Nephron (organoid): ENCODE data around the gene RET.

Experiments
- H3K27ac Mint-ChIP-seq, 3 experiments: 2 replicates each; pipeline ENCODE4 v1.8.0; 2020; ENCODE audit warnings: mixed read lengths in 3 of 3, mild to moderate bottlenecking in 2 of 3, moderate library complexity in 1 of 3
- H3K27me3 Mint-ChIP-seq: 2 replicates; pipeline ENCODE4 v1.8.0; 2021; ENCODE audit warnings: low read depth, mild to moderate bottlenecking, moderate library complexity, mixed read lengths
- H3K36me3 Mint-ChIP-seq: 2 replicates; pipeline ENCODE4 v1.8.0; 2020; ENCODE audit warnings: low read depth, mixed read lengths
- H3K4me1 Mint-ChIP-seq: 2 replicates; pipeline ENCODE4 v1.8.0; 2020; ENCODE audit warnings: mixed read lengths
- H3K4me3 Mint-ChIP-seq, 3 experiments: 2 replicates each; pipeline ENCODE4 v1.8.0; 2020; ENCODE audit warnings: mild to moderate bottlenecking in 3 of 3, mixed read lengths in 3 of 3, moderate library complexity in 2 of 3
- H3K9me3 Mint-ChIP-seq: 2 replicates; pipeline ENCODE4 v1.8.0; 2020; ENCODE audit warnings: mixed read lengths
- CTCF ChIP-seq, 3 experiments: fragments of 200-600 bp; sonication (generic); IDR thresholded peaks; one replicate each; pipeline ENCODE4 v1.5.0; 2021; ENCODE audit warnings: antibody characterized with exemption in 3 of 3; ENCODE audit not compliant: unreplicated experiment in 3 of 3

RET gene

GRCh38 chr10:43048301-43049051 is 28.4 kb upstream of the RET start:
- H3K36me3 Mint-ChIP-seq, result no peaks in the 10 kb centered on the region
- H3K9me3 Mint-ChIP-seq, result no peaks in the 10 kb centered on the region
- no peak for TF ChIP-seq CTCF (IDR thresholded peaks at IDR 0.05; ENCODE audit: unreplicated experiment in 3 of 3)
- H3K27ac Mint-ChIP-seq, result no peak overlapping the region
- H3K4me1 Mint-ChIP-seq, result peaks cover 7% of the 10 kb centered on the region
- H3K4me3 Mint-ChIP-seq, result no peak overlapping the region
- peaks cover 4% of the 10 kb centered on the region for H3K27me3 Mint-ChIP-seq

- no peaks in the 10 kb centered on the region for H3K36me3 Mint-ChIP-seq
- H3K27ac Mint-ChIP-seq, result no peak overlapping the region
- peaks cover 4% of the 10 kb centered on the region for H3K27me3 Mint-ChIP-seq
- no peak for TF ChIP-seq CTCF (IDR thresholded peaks at IDR 0.05; ENCODE audit: unreplicated experiment in 3 of 3)
- H3K4me1 Mint-ChIP-seq, result peaks cover 5% of the 10 kb centered on the region
- no peaks in the 10 kb centered on the region for H3K9me3 Mint-ChIP-seq
- H3K4me3 Mint-ChIP-seq, result no peak overlapping the region
Observed at GRCh38 chr10:43049081-43049551, 27.8 kb upstream of the RET start.

- TF ChIP-seq CTCF (IDR thresholded peaks at IDR 0.05; ENCODE audit: unreplicated experiment in 3 of 3), result no peak
- Mint-ChIP-seq H3K27me3 (peaks cover 4% of the 10 kb centered on the region), H3K4me3 (no peak overlapping the region), H3K27ac (no peak overlapping the region), H3K4me1 (no peaks in the 10 kb centered on the region), H3K36me3 (no peaks in the 10 kb centered on the region), H3K9me3 (no peaks in the 10 kb centered on the region)
Observed at GRCh38 chr10:43050011-43050410, 26.9 kb upstream of the RET start.

GRCh38 chr10:43053825-43054224 is 23.0 kb upstream of the RET start:
- Mint-ChIP-seq H3K27ac (no peak overlapping the region), H3K4me3 (no peak overlapping the region), H3K4me1 (peaks cover 5% of the 10 kb centered on the region), H3K27me3 (no peaks in the 10 kb centered on the region), H3K9me3 (no peaks in the 10 kb centered on the region), H3K36me3 (no peaks in the 10 kb centered on the region)
- no peak for TF ChIP-seq CTCF (IDR thresholded peaks at IDR 0.05; ENCODE audit: unreplicated experiment in 3 of 3)

GRCh38 chr10:43054593-43054992 is 22.3 kb upstream of the RET start:
- no peak overlapping the region for H3K4me3 Mint-ChIP-seq
- peaks cover 5% of the 10 kb centered on the region for H3K4me1 Mint-ChIP-seq
- H3K9me3 Mint-ChIP-seq, result no peaks in the 10 kb centered on the region
- no peak overlapping the region for H3K27ac Mint-ChIP-seq
- H3K36me3 Mint-ChIP-seq, result no peaks in the 10 kb centered on the region
- TF ChIP-seq CTCF (IDR thresholded peaks at IDR 0.05; ENCODE audit: unreplicated experiment in 3 of 3), result no peak
- no peaks in the 10 kb centered on the region for H3K27me3 Mint-ChIP-seq

- H3K4me1 Mint-ChIP-seq, result peaks cover 5% of the 10 kb centered on the region
- H3K27ac Mint-ChIP-seq, result no peak overlapping the region
- no peak overlapping the region for H3K4me3 Mint-ChIP-seq
- H3K36me3 Mint-ChIP-seq, result no peaks in the 10 kb centered on the region
- H3K27me3 Mint-ChIP-seq, result no peaks in the 10 kb centered on the region
- TF ChIP-seq CTCF (IDR thresholded peaks at IDR 0.05; ENCODE audit: unreplicated experiment in 3 of 3), result no peak
- no peaks in the 10 kb centered on the region for H3K9me3 Mint-ChIP-seq
Observed at GRCh38 chr10:43055217-43055616, 21.7 kb upstream of the RET start.
